Thyroid gland (tissue), 4 donors: ENCODE measurements around the gene PREX1.

Experiments
- CTCF ChIP-seq, 6 experiments: fragments of 200-600 bp in 3 of 6; fragments of 450-650 bp in 3 of 6; sonication (generic) in 3 of 6; IDR thresholded peaks; one replicate each; pipeline ENCODE4 v1.5.1; 2016 to 2019; ENCODE audit warnings: antibody characterized with exemption in 6 of 6, mild to moderate bottlenecking in 2 of 6, inconsistent platforms in 1 of 6, moderate library complexity in 1 of 6
- POLR2A ChIP-seq, 2 donors: fragments of 450-650 bp; IDR thresholded peaks; one replicate each; pipeline ENCODE4 v1.6.1; 2017; ENCODE audit warnings: antibody characterized with exemption in 2 of 2, mild to moderate bottlenecking in 2 of 2, moderate library complexity in 1 of 2

GRCh38 chr20:48799328-48800105 lies 28.3 kb downstream of the PREX1 start:
- TF ChIP-seq CTCF (IDR thresholded peaks at IDR 0.05) (no peak), POLR2A (IDR thresholded peaks at IDR 0.05) (no peak)
